GM19351 (cell line): ENCODE measurements around the gene NFASC.

Source experiments
- ATAC-seq: cut with Tn5 transposase; IDR thresholded peaks from one replicate; pipeline ENCODE4 v1.9.1; 2021; ENCODE audit warnings: mild to moderate bottlenecking, moderate library complexity; ENCODE audit not compliant: unreplicated experiment

The NFASC gene

DNA sequence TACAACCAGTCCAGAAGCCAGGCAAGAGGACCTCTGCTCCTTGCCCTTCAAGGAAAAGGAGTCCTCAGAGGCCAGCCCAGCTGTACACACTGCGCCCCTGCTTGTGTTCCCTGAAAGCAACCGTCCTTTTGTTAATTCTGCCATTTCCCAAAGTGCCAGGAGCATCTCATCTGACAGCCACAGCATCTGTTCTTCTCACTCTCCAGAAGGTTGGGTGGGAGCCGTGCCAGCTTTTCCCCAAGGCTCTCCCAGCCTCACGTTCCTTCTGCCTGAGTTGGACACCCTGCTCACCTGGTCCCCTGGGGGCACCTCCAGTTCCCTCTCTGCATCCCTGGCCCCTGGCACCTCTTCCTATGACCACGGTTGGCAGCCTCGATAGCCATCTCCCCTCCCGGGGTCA lies 161.8 kb downstream of the NFASC start:
- no peak for ATAC-seq

DNA sequence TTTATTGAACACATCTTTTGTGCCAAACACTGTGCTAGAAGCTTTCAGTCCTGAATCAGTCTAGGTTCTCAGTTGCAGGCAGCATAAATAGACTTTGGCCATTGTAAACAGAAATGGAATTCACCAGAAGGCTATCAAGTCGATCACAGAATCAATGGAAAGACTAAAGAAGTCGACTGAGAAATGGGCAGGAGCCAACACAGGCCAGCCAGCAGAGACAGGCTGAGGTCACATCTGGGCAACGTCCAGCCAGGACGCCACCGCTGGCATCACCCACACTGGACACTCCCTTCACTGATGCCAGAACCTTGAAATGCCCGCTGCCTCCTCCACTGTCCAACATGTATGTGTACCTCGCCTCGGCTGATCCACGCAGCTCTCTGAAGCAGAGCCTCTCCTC lies 166.9 kb downstream of the NFASC start:
- ATAC-seq, result no peak

DNA sequence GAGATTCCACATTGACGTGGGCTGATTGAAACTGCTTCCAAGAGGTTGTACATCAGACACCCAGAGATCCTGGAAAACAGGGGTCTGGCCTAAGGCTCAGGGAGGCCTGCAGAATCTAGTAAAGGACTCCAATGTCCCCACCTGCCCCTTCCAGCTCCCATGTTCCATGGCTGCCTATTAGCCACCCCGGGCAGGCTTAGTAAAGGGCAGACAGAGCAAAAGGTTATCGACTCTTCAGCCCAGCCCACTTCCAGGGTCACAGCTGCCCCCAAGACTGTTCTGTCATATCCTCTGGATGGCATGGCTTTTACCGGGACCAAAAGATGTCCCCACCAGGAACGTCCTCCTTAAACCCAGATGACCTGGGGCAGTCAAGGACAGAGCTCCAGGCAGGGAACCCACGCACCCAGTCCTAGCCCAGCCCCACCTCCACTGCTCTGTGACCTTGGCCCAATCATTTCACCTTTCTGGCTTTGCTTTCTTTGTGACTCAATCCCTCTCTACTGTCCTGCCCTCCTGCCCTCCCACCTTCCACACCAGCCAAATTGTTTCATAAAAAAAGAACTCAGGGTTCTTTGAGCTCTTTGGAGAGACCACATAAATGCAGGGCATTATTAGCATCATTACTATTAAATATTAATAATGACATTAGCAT lies 167.6 kb downstream of the NFASC start:
- ATAC-seq, result no peak

DNA sequence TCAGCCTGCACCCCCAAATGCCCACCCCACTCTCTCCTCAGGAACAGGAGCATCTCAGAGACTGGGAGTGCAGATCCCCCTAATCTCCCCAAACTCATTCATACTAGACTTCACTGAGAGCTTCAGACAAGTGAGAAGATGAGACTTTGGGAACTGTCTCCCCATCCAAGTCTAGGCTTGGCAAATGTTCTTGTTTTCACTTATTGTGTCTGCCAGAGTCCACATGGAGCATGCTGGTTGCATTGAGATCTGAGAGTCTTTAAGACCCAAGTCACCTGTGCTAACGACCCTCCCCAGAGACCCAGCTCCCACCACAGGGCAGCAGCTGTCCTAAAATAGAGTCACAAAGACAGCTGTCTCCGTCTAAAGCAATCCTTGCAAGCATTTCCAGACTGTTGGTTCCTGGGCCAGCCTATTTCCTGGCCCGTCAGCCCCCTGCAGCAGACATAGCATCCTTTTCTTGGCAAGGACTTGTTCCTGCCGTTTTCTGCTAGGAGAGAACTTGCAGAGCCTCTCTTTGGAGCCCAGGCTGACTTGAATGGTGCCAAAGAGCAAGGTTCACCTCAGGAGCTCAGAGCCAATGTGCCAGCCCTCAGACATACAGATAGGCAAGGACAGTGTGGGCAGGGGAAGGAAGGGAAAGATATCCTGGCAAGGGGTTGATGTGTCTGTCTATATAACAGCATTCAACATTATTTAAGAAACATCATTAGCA lies 170.5 kb downstream of the NFASC start:
- no peak for ATAC-seq

DNA sequence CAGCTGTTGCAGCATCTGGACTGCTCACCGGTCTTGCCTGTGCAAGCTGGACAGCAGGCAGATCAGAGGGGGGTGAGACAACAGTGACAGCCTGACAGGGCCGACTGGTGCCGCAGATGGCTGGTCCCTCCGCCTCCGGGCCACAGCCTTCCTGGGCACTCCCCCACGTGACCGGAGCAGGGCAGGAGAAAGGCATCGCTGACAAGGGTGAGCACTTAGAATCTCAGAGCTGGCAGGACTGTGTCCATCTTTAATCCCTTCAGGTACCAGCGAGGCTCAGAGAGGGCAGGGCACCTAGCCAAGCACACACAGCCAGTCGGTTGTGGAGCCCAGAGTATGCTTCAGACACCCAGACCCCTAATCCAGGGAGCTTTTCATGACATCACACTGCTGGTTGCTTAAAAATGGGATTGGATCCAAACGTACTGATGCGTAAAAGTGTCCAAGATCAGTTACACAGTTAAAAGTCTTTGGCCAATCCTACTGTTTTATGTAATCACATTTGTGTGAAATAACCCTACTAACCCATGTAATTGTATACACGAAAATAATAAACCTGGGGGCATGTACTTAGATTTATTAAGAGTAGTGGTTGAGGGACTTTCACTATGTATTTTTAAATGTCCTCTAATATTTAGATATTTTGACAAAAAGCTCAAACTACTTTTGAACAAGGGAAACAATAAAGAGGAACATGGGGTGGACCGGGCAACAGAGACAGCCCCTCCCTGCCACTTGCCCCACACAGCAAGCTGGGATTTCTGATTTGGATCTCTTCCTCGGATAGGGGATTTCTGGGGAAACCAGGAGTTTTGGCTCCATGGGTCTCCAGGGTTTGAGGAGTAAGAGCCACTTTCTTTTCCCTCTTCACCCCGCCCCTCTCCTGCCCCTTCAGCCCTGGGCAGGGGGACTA lies 171.6 kb downstream of the NFASC start:
- ATAC-seq, result no peak

DNA sequence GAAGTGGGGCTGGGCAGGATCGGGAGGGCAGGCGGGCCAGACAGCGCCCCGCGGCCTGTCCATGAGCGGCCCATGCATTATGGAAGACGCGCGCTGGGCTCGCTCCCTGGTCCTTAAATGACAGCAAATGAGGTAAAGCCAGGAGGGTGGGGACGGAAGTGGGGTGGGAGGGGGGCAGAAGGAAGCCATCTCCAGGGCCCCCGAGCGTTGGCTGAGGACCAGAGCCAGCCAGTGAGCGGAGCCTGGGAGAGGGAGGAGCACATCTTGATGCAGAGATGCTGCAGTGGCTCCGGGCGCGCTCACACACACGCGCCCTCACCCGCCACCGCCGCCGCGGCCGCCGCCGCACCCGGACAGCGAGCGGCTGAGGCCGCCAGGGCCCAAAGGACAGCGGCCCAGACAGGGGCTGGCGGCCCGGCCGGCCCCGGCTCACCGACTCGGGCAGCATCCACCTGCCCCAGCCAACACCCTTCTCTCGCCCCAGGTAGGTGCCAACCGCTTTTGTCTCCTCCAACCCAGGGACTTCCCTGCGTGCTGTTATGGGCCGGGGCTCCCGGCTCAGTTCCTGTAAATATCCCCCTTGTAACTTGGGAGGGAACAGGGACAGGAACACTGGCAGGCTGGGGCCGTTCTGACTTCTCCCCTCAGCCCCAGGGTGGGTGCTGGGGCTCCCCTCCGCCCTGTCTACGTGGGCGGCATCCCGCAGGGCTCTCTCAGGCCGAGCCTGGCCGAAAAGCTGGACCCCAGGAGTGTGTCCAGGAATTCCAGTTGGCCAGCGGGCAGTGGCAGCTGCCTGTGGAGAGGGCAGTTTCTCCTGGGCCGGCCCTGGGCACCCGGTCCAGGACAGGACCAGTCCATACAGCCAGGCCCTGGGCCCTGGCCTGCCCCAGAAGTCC lies 172.5 kb downstream of the NFASC start, which contains the start of gene CNTN2:
Gene CNTN2, plus strand, starts transcription at position 302 of the 896 bp plus-strand sequence. CDS start 9,974 bp downstream, outside the sequence.
- no peak for ATAC-seq

DNA sequence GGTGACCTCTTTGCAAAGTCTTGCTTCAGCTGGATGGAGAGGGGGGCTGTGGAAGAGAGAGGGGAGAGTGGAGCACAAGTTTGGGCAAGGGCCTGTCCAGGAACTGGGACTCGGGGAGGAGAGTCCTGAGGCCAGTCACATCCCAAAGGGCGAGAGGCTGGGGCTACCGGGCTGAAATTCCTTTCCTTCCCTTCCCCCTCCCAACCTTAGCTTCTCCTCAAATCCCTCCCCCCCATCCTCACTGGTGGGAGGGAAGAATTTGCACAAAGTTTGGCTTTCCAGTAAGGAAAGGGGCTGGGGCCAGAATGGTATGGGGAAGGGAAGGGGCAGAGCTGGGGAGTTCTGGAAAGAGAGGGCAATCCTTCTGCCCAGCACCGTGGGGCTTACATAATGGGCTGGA lies 173.2 kb downstream of the NFASC start:
- ATAC-seq, result no peak

DNA sequence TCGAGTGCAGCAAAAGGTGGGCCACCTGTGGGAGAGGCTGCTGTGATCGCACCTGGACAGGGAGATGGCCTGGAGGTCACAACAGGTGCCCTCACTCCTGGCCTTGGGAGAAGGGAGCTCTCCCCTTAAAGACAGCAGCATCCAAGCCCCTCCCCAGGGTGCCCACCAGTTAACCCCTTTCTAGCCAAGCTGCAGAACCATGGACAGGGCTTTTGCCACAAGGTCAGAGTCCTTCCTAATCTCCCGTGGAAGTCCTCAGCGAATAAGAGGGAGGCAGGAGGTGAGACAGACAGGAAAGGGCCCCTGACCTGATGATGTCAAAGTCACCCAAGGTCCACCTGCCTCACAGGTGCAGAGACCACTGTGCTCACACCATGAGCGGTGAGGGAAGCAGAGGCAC lies 174.1 kb downstream of the NFASC start:
- no peak for ATAC-seq

DNA sequence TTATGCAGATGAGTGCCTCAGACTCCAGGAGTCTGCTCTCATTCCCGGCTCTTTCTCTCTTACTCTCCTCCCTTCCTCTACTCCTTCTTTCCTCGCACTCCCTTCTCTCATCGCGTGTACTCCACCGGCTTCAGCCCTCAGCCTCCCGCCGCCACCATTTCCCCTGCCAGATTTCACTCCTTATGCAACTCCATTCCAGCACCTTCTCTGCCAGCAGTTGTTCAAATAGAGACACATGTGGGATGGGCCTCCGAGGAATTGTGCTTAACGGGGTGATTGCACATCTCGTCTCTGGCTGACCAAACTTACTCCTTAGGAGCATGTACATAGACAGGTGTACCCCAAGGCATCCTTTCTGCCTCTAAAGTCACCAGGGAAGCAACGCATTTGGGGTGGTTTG lies 174.5 kb downstream of the NFASC start:
- ATAC-seq, result no peak

DNA sequence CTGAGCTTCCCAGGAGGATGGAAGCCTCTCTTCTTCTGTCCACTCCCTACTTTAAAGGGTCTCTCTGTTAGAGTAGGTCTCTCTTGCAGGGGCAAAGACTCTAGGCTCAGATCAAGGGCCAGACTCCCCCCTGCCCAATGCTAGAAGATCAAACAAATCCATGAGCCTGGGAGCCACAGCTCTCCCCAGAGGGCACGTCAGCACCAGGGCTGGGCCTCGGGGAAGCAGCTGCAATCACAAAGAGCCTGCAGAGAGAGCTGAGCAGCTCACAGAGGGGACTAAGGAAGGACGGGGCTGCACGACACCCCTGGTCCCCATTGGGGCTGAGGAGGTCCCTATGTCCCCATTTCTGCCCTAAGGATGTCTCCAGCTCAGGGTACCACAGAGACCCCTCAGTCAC lies 176.2 kb downstream of the NFASC start:
- ATAC-seq, result no peak

DNA sequence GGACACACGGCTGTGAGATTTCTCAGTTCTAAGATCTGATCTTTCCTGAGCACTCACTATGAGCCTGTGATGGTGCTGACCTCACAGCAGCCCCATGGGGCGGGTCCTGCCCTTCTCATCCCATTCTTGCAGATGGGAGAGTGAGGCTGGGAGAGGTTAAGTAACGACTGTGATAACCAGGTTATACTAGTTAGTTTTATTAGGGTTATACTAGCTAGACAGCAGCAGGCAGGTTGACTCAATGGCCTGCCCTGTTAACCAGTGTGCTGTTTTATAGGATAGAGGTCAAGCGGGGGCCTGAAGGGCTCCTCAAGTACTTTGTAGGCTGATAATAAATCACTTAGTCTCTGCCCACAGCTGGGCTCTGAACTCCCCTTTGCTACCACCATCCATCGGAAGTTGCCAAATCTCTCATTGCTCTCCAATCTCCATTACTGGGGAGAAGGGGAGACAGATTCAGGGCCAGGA lies 177.1 kb downstream of the NFASC start:
- ATAC-seq, result no peak

DNA sequence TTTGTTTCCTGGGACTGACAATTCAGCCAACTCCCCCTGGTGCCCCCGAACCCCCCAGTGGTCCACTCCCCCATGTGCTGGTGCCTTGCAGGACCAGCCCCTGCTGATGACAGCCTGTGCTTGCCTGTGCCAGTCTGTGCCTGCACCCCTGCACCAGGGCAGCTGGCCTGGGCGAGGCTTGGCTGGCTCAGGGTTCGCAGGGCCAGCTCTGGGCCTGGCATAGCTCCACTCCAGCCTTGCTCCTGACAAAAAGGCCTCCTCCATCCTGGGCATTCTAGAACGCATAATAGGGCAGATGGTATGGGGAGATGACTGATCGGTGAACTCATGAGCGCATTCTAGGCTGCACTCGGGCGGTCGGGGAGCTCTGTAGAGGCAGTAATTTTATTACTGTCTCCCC lies 177.7 kb downstream of the NFASC start:
- ATAC-seq, result no peak

DNA sequence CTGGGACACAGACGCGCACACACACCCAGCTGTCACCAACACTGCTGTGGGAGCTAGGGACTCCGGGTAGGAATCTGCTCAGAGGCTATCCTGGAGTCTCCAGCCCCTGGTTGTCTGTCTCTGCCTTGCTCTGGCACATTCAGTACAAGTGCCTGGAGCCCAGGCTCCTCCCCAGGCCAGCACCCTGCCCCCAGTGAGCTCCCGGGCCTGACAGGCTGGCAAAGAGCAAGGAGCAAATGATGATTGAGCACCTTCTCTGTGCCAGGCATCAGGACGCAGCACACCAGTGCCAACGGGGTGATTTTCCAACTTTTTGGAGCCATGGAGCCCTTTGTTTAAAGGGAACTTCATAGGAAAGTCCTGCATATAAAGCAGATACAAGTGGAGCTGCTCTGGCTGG lies 178.8 kb downstream of the NFASC start:
- no peak for ATAC-seq

DNA sequence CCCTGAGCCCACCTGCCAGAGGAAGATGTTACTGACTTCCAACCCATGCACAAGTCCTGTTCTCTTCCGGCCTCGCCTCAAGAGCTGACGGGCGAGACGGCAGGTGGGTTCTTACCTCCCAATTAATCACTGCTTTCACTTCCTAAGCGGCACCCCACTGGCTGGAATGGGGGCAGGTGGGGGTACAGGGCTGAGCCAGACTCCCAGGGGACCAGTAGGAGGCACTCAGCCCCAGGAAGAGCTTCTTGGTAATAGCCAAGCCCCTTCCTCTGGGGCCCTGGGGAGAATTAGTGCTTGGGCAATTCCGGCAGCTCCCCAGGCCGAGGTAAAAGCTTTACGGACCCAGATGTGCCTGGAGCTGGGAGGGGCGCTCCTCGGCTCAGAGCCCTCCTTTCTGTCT lies 182.0 kb downstream of the NFASC start:
- no peak for ATAC-seq

DNA sequence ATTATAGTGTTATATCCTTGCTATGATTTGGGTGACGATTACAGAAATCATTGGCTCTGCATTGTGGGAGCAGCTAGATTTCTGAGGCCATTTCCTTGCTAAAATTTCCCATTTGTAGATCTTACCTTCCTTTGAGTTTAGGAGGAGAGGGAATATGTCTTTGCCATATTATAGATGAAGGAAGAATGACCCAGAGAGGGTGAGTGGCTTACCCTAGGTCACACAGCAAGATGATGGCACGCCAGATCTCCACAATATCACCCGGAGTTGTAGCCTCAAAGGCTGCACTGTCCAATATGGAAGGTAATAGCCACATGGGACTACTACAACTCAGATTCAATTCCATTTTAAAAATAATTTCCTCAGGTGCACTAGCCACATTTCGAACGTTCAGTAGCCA lies 182.6 kb downstream of the NFASC start:
- ATAC-seq, result no peak

DNA sequence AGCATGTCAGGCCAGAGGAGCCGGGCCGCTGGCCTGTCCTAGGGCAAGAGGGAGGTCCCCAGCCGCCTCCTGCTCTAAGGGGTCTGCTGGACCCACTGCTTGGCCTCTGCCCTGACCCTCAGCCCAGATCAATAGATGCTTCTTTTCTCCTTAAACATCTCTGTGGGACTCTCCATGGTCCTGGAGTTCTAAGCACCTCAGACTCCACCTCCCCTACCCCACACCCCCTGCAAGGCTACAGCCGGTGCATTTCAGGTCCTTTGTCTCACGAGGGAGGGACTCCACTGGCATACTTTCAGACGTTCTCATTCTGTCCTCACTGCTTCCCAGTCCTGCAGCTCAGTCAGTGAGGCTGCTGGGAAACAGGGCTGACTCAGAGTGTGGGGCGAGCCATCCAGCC lies 183.4 kb downstream of the NFASC start:
- no peak for ATAC-seq

DNA sequence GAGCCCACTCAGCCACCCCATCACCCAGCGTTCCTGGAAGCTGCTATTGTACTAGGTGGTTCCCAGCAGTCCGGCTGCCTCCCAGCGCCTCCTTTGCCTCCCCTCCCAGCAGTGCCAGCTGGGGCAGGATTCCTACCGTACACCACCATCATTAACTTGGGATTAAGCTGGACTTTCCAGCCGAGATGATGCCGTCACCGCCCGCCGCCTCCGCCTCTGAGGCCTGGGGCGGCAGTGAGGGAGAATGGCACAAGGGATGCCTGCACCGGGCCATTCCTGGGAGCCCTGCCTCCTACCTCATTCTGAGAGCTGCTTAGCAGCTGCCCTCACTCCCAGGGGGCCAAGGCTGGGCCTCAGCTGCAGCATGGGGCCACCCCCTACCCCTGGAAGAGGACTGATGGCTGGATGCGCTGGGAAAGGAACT lies 185.5 kb downstream of the NFASC start:
- no peak for ATAC-seq

DNA sequence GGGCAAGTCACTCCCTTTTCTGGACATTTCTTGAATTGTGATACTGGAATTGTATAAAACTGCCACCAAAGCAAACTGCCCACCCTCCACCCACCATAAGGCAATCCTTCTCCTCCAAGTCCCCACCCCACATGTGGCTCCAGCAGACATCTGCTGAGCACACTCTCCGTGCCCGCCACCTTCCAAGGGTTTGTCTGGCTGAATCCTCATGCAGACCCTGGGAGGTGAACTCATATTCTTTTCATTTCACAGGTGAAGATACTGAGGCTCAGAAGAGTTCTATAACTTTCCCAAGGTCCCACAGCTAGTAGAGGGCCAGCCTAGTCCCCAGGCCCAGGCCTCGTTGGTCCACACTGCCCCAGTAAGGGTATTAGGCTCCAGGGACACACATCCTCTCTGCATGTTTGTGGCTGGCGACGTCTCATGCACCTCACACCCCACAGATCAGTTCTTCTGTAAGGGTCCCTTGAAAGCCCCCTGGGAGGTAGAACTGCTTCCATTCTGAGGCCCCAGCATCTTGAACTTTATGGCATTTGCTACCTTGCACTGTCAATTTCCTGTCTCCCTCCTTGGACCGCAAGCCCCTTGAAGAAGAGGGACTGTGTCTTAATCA lies 186.4 kb downstream of the NFASC start:
- ATAC-seq, result no peak

DNA sequence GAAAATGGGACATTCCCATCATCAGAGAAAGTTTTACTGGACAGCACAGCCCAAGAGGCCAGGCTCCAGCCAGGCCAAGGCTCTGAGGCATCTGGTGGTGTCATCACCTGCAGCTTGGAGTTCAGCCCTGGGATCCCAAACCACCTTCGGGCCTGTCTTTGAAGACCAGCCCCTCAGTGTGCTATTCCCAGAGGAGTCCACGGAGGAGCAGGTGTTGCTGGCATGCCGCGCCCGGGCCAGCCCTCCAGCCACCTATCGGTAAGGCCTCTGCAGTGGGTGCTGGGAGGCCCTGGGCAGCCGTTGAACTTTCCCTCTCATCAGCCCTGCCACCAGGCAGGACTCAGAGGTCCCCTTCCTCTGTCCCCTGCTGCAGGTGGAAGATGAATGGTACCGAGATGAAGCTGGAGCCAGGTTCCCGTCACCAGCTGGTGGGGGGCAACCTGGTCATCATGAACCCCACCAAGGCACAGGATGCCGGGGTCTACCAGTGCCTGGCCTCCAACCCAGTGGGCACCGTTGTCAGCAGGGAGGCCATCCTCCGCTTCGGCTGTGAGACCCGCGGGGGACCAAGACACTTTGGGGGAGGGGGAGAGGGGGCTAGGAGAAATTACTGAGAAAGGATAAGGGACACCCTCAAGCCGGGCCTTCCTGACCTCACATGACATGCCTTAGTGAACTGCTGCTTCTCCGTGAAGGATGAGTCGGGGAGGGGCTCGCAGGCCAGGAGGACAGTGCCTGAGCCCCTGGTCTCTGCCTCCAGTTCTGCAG lies 187.3 kb downstream of the NFASC start:
- no peak for ATAC-seq
